ENCODE results near the gene DUSP7. TPM values are rescaled to one million over a fixed set of nuclear protein-coding genes. Genes with fewer than 3 reads are reported as not detected.

Gene DUSP7
- polyA plus RNA-seq, 3 donors = 2.8 to 36.8 (median 3.9) TPM

DNA sequence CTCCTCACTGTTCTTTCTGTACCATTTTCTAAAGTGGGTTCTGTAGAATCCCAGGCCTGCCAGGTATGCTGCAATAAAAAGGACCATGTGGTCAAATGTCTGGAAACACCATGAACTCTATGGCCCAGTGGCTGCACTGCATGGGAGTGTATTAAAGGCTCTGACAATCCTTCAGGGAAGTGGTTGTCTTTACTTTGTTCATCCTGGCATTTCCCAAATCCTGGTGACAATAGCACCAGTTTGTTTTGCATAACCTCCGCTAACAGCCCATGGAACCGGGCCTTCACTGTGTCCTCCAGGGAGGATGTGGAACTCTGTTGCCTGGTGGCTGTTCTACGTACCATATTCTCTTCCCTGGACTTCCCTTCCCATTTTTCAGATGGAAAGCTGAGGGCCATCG lies 11.2 kb upstream of the DUSP7 start:
- no peak for TF ChIP-seq CTCF (IDR thresholded peaks at IDR 0.05)
- Mint-ChIP-seq H3K27ac (peak overlapping the region in 1 of 7 donors; percentile 35), H3K36me3 (peaks cover 0 to 8% of the 10 kb centered on the region in 2 donors), H3K4me1 (peaks cover 60% of the 10 kb centered on the region), H3K4me3 (no peak overlapping the region), H3K27me3 (ENCODE audit: low read depth in 3 of 3) (peaks cover 2 to 3% (median 2%) of the 10 kb centered on the region in 3 donors), H3K9me3 (peaks cover 0 to 2% (median 0%) of the 10 kb centered on the region in 7 donors)
- Histone ChIP-seq H3K27ac (ENCODE audit: low read depth in 1 of 2, low read length in 2 of 2) (no peak overlapping the region), H4K20me1 (ENCODE audit: insufficient read depth, low read length) (no peaks in the 10 kb centered on the region), H3K9me3 (replicated peaks in 1 of 2; ENCODE audit: control insufficient read depth in 1 of 2, insufficient read depth in 1 of 2, low read length in 2 of 2) (no peaks in the 10 kb centered on the region), H3K36me3 (replicated peaks in 1 of 2; ENCODE audit: control insufficient read depth in 1 of 2, insufficient read depth in 2 of 2, low read length in 2 of 2) (no peaks in the 10 kb centered on the region), H3K27me3 (ENCODE audit: control insufficient read depth in 2 of 2, insufficient read depth in 2 of 2, low read length in 2 of 2) (no peaks in the 10 kb centered on the region), H3K4me3 (replicated peaks in 1 of 3; ENCODE audit: low read depth in 2 of 3, low read length in 3 of 3) (no peak overlapping the region), H3K4me1 (ENCODE audit: control insufficient read depth in 1 of 2, insufficient read depth in 2 of 2, low read length in 2 of 2) (peaks cover 48 to 62% of the 10 kb centered on the region in 2 donors), H3K4me2 (replicated peaks; ENCODE audit: extremely low read depth, low read length, poor library complexity, severe bottlenecking) (no peak overlapping the region), H3K79me2 (ENCODE audit: insufficient read depth, low read length) (no peaks in the 10 kb centered on the region), H3K9ac (ENCODE audit: insufficient read depth, low read length, poor library complexity, severe bottlenecking) (no peak overlapping the region), H2AFZ (ENCODE audit: insufficient read depth, low read depth, low read length, poor library complexity, severe bottlenecking) (no peak overlapping the region)
- DNase-seq = no peak
- 95% methylated on average over 4 of the region's 4 CpGs for WGBS (ENCODE audit: insufficient coverage)
- intact Hi-C loops (cut with micrococcal nuclease) = no loop called here

DNA sequence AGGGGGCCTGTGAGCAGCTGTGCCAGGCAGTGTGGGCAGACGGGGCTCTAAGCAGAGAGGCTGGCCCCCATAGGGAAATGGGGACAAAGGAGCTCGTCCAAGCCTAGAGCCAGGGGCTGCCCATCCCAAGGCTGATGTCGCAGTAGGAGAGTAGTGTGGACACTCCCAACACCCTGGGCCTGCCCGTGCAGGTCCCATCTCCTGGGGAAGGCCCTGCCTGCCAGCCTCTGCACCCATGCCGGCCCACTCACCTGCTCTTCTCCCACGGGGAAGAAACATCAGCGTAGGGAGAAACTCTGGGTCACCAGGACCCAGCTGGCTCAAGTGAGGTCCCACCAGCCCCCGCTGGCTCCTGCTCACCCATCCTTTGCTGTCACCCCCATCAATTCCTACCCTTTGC lies 10.7 kb upstream of the DUSP7 start:
- no peaks in the 10 kb centered on the region for H3K36me3 ChIP-seq (replicated peaks in 1 of 2; ENCODE audit: control insufficient read depth in 1 of 2, insufficient read depth in 2 of 2, low read length in 2 of 2)
- WGBS (ENCODE audit: insufficient coverage) = 98% methylated on average over 7 of the region's 8 CpGs
- intact Hi-C loops (cut with micrococcal nuclease) = no loop called here
- no peaks in the 10 kb centered on the region for H3K27me3 ChIP-seq (ENCODE audit: control insufficient read depth in 2 of 2, insufficient read depth in 2 of 2, low read length in 2 of 2)
- no peak overlapping the region for H3K4me2 ChIP-seq (replicated peaks; ENCODE audit: extremely low read depth, low read length, poor library complexity, severe bottlenecking)
- Mint-ChIP-seq H3K4me1 (peaks cover 63% of the 10 kb centered on the region), H3K36me3 (peaks cover 0 to 8% of the 10 kb centered on the region in 2 donors), H3K9me3 (peaks cover 0 to 2% (median 0%) of the 10 kb centered on the region in 7 donors), H3K27ac (no peak overlapping the region), H3K4me3 (no peak overlapping the region), H3K27me3 (ENCODE audit: low read depth in 3 of 3) (peaks cover 1 to 2% (median 2%) of the 10 kb centered on the region in 3 donors)
- no peak overlapping the region for H3K4me3 ChIP-seq (replicated peaks in 1 of 3; ENCODE audit: low read depth in 2 of 3, low read length in 3 of 3)
- H2AFZ ChIP-seq (ENCODE audit: insufficient read depth, low read depth, low read length, poor library complexity, severe bottlenecking) = no peak overlapping the region
- H3K79me2 ChIP-seq (ENCODE audit: insufficient read depth, low read length) = no peaks in the 10 kb centered on the region
- H4K20me1 ChIP-seq (ENCODE audit: insufficient read depth, low read length) = no peaks in the 10 kb centered on the region
- H3K4me1 ChIP-seq (ENCODE audit: control insufficient read depth in 1 of 2, insufficient read depth in 2 of 2, low read length in 2 of 2) = peaks cover 52 to 63% of the 10 kb centered on the region in 2 donors
- no peaks in the 10 kb centered on the region for H3K9me3 ChIP-seq (replicated peaks in 1 of 2; ENCODE audit: control insufficient read depth in 1 of 2, insufficient read depth in 1 of 2, low read length in 2 of 2)
- no peak overlapping the region for H3K27ac ChIP-seq (ENCODE audit: low read depth in 1 of 2, low read length in 2 of 2)
- DNase-seq = no peak
- no peak for TF ChIP-seq CTCF (IDR thresholded peaks at IDR 0.05)
- no peak overlapping the region for H3K9ac ChIP-seq (ENCODE audit: insufficient read depth, low read length, poor library complexity, severe bottlenecking)
